HEK293T (cell line): ENCODE measurements around the gene DUSP22.

Source experiments
- ELF4 ChIP-seq: fragments of 450-650 bp; IDR thresholded peaks from 2 replicates; pipeline ENCODE4 v1.6.1; 2017; ENCODE audit warnings: antibody characterized with exemption
- HDGF ChIP-seq: fragments of 450-650 bp; IDR thresholded peaks from 2 replicates; pipeline ENCODE4 v1.6.1; 2017; ENCODE audit warnings: antibody characterized with exemption, borderline replicate concordance
- PKNOX1 ChIP-seq: fragments of 450-650 bp; IDR thresholded peaks from 2 replicates; pipeline ENCODE4 v1.6.1; 2016

- TF ChIP-seq HDGF (no peak), ELF4 (no peak), PKNOX1 (no peak)
These were observed 43.3 kb downstream of the DUSP22 start for GRCh38 chr6:335572-335971.
